PC-3 (cell line): ENCODE measurements around the gene RGS7BP. TPM values are rescaled to one million over a fixed set of nuclear protein-coding genes. Genes with fewer than 3 reads are reported as not detected.

Experiments
- ATAC-seq: fragments of 200-7000 bp; cut with Tn5 transposase; 2 replicates; pipeline ENCODE4 v1.9.1; 2020; ENCODE audit warnings: mild to moderate bottlenecking, moderate library complexity
- BruUV-seq: library from RNA; stranded (reverse); fragments of 400-500 nt; replicated peaks from 2 replicates; lab custom pipeline; 2021; lab: Mats Ljungman, UMichigan
- CTCF ChIA-PET: fragments of 300-600 bp; sonication (Branson Sonifier 250); formaldehyde crosslinking; loops from one replicate; lab custom pipeline; 2022; ENCODE audit warnings: antibody characterized with exemption; lab: Charles Lee
- POLR2A ChIA-PET: fragments of 300-600 bp; sonication (Branson Sonifier 250); formaldehyde crosslinking; loops from one replicate; lab custom pipeline; 2022; ENCODE audit warnings: antibody characterized with exemption; ENCODE audit not compliant: unreplicated experiment; lab: Charles Lee
- DNase-seq: peaks from one replicate; pipeline ENCODE4 v3.0.0-alpha.2; 2015
- H2AFZ ChIP-seq: fragments of 300-600 bp; sonication (generic); 2 replicates; pipeline ENCODE4 v1.6.0; 2016; ENCODE audit warnings: antibody characterized with exemption, low read length
- H3F3A ChIP-seq: fragments of 300-600 bp; sonication (generic); one replicate; pipeline ENCODE4 v1.6.0; 2017; ENCODE audit warnings: antibody characterized with exemption, low read length, control low read depth, mild to moderate bottlenecking; ENCODE audit not compliant: unreplicated experiment
- H3K27ac ChIP-seq: fragments of 300-600 bp; sonication (generic); 2 replicates; pipeline ENCODE4 v1.5.1; 2016; ENCODE audit warnings: mild to moderate bottlenecking, low read length
- H3K27me3 ChIP-seq: fragments of 300-600 bp; sonication (generic); 2 replicates; pipeline ENCODE4 v1.6.1; 2016; ENCODE audit warnings: low read length, mixed read lengths
- H3K36me3 ChIP-seq: fragments of 300-600 bp; sonication (generic); 2 replicates; pipeline ENCODE4 v1.6.1; 2016; ENCODE audit warnings: low read depth, mixed run types, low read length, mixed read lengths
- H3K4me1 ChIP-seq: fragments of 300-600 bp; sonication (generic); 2 replicates; pipeline ENCODE4 v1.5.1; 2016; ENCODE audit warnings: low read length; ENCODE audit not compliant: insufficient read depth
- H3K4me2 ChIP-seq: fragments of 300-600 bp; sonication (generic); 2 replicates; pipeline ENCODE4 v1.6.0; 2016; ENCODE audit warnings: low read length
- H3K4me3 ChIP-seq: fragments of 300-600 bp; sonication (generic); 2 replicates; pipeline ENCODE4 v1.5.1; 2016; ENCODE audit warnings: mild to moderate bottlenecking, low read length, mixed read lengths
- H3K79me2 ChIP-seq: fragments of 300-600 bp; sonication (generic); 2 replicates; pipeline ENCODE4 v1.6.1; 2017; ENCODE audit warnings: low read length, mixed read lengths
- H3K9ac ChIP-seq: fragments of 300-600 bp; sonication (generic); 2 replicates; pipeline ENCODE4 v1.6.0; 2016; ENCODE audit warnings: mild to moderate bottlenecking, low read length
- H3K9me2 ChIP-seq: fragments of 300-600 bp; sonication (generic); replicated peaks from 2 replicates; pipeline ENCODE4 v1.6.1; 2016; ENCODE audit warnings: mixed run types, low read length, mixed read lengths
- H3K9me3 ChIP-seq: fragments of 300-600 bp; sonication (generic); 2 replicates; pipeline ENCODE4 v1.6.1; 2016; ENCODE audit warnings: low read length, mixed read lengths
- H4K20me1 ChIP-seq: fragments of 300-600 bp; sonication (generic); 2 replicates; pipeline ENCODE4 v1.6.1; 2016; ENCODE audit warnings: low read length, mixed read lengths
- EZH2 ChIP-seq: fragments of 300-600 bp; sonication (generic); IDR thresholded peaks from one replicate; pipeline ENCODE4 v1.6.1; 2017; ENCODE audit warnings: antibody characterized with exemption, mild to moderate bottlenecking, low read length; ENCODE audit not compliant: unreplicated experiment
- EZH2phosphoT487 ChIP-seq: fragments of 300-600 bp; sonication (generic); IDR thresholded peaks from 2 replicates; pipeline ENCODE4 v1.6.1; 2018; ENCODE audit warnings: mild to moderate bottlenecking, antibody characterized with exemption, low read length, borderline replicate concordance
- intact Hi-C: fragments of 100-400 bp; cut with micrococcal nuclease; formaldehyde crosslinking; loops from 2 replicates; pipeline ENCODE4 v1.9.0; 2023
- total RNA-seq: library from RNA; depleted of rRNA; stranded (reverse); fragments of >200 nt; gene quantifications from 2 replicates; pipeline ENCODE4 v1.2.3, GENCODE V29; 2014
- TF ChIP-seq, protein P1 (sequence below): fragments of 300-600 bp; sonication (generic); conservative IDR thresholded peaks from 2 replicates; pipeline ENCODE4 v1.5.1; 2017; ENCODE audit warnings: antibody characterized with exemption, low read depth, mild to moderate bottlenecking, low read length

The RGS7BP gene
- total RNA-seq, 1 experiment from 2014 or later = 1.2 TPM

DNA sequence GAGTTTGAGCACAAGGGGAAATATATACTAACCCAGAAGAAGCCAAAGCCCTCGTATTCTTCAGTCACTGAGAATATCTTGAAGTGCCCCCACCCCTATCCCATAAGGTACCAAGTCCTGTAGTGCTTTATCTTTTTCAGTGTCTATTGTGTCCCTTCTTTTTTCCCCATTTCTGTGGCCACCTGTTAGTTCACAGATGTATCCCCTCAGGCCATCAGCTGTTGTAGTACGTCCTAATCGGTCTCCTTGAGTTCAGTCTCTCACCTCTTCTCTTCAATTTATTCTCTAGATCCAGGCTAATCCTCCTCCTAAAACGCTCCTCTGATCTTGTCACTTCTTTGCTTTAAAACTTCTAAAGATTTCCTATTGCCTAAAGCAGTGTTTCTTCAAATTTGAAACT lies 10.4 kb downstream of the RGS7BP start:
- H3K9me3 ChIP-seq = no peaks in the 10 kb centered on the region
- H3K27me3 ChIP-seq = no peaks in the 10 kb centered on the region
- no peaks in the 10 kb centered on the region for H3K9me2 ChIP-seq
- H3K36me3 ChIP-seq = no peaks in the 10 kb centered on the region
- H3K4me2 ChIP-seq = no peak overlapping the region
- TF ChIP-seq EZH2phosphoT487 = no peak
- TF ChIP-seq EZH2 = no peak
- TF ChIP-seq, protein P1, sequence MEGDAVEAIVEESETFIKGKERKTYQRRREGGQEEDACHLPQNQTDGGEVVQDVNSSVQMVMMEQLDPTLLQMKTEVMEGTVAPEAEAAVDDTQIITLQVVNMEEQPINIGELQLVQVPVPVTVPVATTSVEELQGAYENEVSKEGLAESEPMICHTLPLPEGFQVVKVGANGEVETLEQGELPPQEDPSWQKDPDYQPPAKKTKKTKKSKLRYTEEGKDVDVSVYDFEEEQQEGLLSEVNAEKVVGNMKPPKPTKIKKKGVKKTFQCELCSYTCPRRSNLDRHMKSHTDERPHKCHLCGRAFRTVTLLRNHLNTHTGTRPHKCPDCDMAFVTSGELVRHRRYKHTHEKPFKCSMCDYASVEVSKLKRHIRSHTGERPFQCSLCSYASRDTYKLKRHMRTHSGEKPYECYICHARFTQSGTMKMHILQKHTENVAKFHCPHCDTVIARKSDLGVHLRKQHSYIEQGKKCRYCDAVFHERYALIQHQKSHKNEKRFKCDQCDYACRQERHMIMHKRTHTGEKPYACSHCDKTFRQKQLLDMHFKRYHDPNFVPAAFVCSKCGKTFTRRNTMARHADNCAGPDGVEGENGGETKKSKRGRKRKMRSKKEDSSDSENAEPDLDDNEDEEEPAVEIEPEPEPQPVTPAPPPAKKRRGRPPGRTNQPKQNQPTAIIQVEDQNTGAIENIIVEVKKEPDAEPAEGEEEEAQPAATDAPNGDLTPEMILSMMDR = no peak
- intact Hi-C loops = no loop called here
- ChIA-PET POLR2A (no interaction called here), CTCF (no interaction called here)
- H3F3A ChIP-seq = no peaks in the 10 kb centered on the region
- H4K20me1 ChIP-seq = no peaks in the 10 kb centered on the region
- BruUV-seq = no TSS peak
- no peaks in the 10 kb centered on the region for H3K79me2 ChIP-seq
- no peak for ATAC-seq
- no peak overlapping the region for H2AFZ ChIP-seq
- H3K27ac ChIP-seq = no peak overlapping the region
- H3K9ac ChIP-seq = no peak overlapping the region
- no peak for DNase-seq
- no peak overlapping the region for H3K4me3 ChIP-seq
- no peaks in the 10 kb centered on the region for H3K4me1 ChIP-seq

DNA sequence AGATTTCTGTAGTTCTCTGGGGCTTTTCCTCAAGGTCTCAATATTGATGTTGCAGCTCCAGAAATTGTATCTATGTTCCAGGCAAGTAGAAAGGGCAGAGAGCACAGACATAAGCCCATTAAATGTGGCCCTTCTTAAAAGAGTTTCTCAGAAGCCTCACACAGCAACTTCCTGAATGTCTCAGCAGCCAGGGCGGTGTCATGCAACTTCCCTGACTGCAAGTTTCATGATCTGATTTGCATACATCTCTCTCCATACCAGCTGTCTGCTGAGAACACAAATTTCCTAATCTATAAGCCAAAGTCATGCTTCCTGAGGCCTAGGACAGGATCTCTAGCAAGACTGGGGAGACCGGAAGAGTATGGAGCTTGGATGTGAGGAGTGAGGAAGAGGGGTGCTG lies 13.0 kb downstream of the RGS7BP start:
- Histone ChIP-seq H3K27me3 (no peaks in the 10 kb centered on the region), H3K79me2 (no peaks in the 10 kb centered on the region), H3K4me1 (no peaks in the 10 kb centered on the region), H3F3A (no peaks in the 10 kb centered on the region), H2AFZ (no peak overlapping the region), H4K20me1 (no peaks in the 10 kb centered on the region), H3K27ac (no peak overlapping the region), H3K4me3 (no peak overlapping the region), H3K36me3 (no peaks in the 10 kb centered on the region), H3K9me3 (no peaks in the 10 kb centered on the region), H3K9me2 (no peaks in the 10 kb centered on the region), H3K4me2 (no peak overlapping the region), H3K9ac (no peak overlapping the region)
- intact Hi-C loops = no loop called here
- ATAC-seq (no peak), DNase-seq (no peak)
- ChIA-PET CTCF (no interaction called here), POLR2A (no interaction called here)
- no TSS peak for BruUV-seq
- TF ChIP-seq EZH2phosphoT487 (no peak), EZH2 (no peak)
- TF ChIP-seq, protein P1 = no peak

DNA sequence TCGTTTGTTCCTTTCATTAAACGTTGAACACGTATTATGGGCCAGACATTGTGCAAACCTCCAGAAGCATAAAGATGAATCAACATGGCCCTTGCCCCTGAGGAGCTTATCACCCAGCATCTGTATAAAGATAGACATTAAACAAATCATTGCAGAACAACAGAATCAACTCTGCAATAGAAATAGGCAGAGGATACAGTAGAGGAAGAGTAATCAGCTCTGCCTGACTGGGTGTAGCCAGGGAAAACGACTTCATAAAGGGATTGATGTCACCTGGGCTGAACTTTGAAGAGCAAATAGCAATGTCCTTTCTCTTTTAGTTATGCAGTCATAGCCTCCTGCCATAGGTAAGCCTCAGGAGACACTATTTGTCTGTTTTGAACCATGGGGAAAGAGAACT lies 13.4 kb downstream of the RGS7BP start:
- ATAC-seq = no peak
- Histone ChIP-seq H3K4me3 (no peak overlapping the region), H4K20me1 (no peaks in the 10 kb centered on the region), H3K27me3 (no peaks in the 10 kb centered on the region), H3F3A (no peaks in the 10 kb centered on the region), H3K4me2 (no peak overlapping the region), H2AFZ (no peak overlapping the region), H3K36me3 (no peaks in the 10 kb centered on the region), H3K4me1 (no peaks in the 10 kb centered on the region), H3K9ac (no peak overlapping the region), H3K9me2 (no peaks in the 10 kb centered on the region), H3K79me2 (no peaks in the 10 kb centered on the region), H3K9me3 (no peaks in the 10 kb centered on the region), H3K27ac (no peak overlapping the region)
- DNase-seq = no peak
- TF ChIP-seq EZH2 (no peak), EZH2phosphoT487 (no peak)
- TF ChIP-seq, protein P1 = no peak
- intact Hi-C loops = no loop called here
- ChIA-PET CTCF (no interaction called here), POLR2A (no interaction called here)
- BruUV-seq = no TSS peak
